Activated B cell treated with CpG ODN at 0.5 μM for 24 hours (primary cell): ENCODE measurements around the gene SLC9A9. TPM values are rescaled to one million over a fixed set of nuclear protein-coding genes. Genes with fewer than 3 reads are reported as not detected.

ENCODE experiments used
- ATAC-seq: fragments of 200-7000 bp; cut with Tn5 transposase; one replicate; pipeline ENCODE4 v1.10.0; 2021; ENCODE audit warnings: low read depth, mild to moderate bottlenecking, moderate library complexity
- CTCF ChIA-PET: fragments of 350-600 bp; sonication (Branson Sonifier 250); formaldehyde crosslinking; loops from one replicate; lab custom pipeline; 2021; ENCODE audit warnings: antibody characterized with exemption; lab: Charles Lee
- POLR2A ChIA-PET: fragments of 350-600 bp; sonication (Branson Sonifier 250); formaldehyde crosslinking; loops from one replicate; lab custom pipeline; 2021; ENCODE audit warnings: antibody characterized with exemption; lab: Charles Lee
- DNase-seq: peaks from one replicate; pipeline ENCODE4 v3.0.0; 2022
- H3K27ac Mint-ChIP-seq: one replicate; pipeline ENCODE4 v1.8.0; 2020; ENCODE audit warnings: mixed read lengths
- H3K27me3 Mint-ChIP-seq: one replicate; pipeline ENCODE4 v1.8.0; 2021; ENCODE audit warnings: mixed read lengths
- H3K36me3 Mint-ChIP-seq: one replicate; pipeline ENCODE4 v1.8.0; 2021; ENCODE audit warnings: low read depth, mixed read lengths
- H3K4me1 Mint-ChIP-seq: one replicate; pipeline ENCODE4 v1.8.0; 2021; ENCODE audit warnings: mixed read lengths
- H3K4me3 Mint-ChIP-seq: one replicate; pipeline ENCODE4 v1.8.0; 2020; ENCODE audit warnings: mild to moderate bottlenecking, mixed read lengths
- H3K9me3 Mint-ChIP-seq: one replicate; pipeline ENCODE4 v1.8.0; 2020; ENCODE audit warnings: mixed read lengths
- intact Hi-C: fragments of 100-400 bp; cut with micrococcal nuclease; formaldehyde crosslinking; loops from one replicate; pipeline ENCODE4 v1.15.1; 2024
- total RNA-seq: library from RNA; stranded (reverse); gene quantifications from 2 replicates; pipeline ENCODE4 v1.2.3, GENCODE V29; 2022
- TF ChIP-seq, protein P1 (sequence below): fragments of 200-600 bp; IDR thresholded peaks from one replicate; pipeline ENCODE4 v1.8.0; 2022; ENCODE audit warnings: antibody characterized with exemption, mild to moderate bottlenecking

SLC9A9 gene
- total RNA-seq, 1 donor from 2014 or later: 9.4 TPM

DNA sequence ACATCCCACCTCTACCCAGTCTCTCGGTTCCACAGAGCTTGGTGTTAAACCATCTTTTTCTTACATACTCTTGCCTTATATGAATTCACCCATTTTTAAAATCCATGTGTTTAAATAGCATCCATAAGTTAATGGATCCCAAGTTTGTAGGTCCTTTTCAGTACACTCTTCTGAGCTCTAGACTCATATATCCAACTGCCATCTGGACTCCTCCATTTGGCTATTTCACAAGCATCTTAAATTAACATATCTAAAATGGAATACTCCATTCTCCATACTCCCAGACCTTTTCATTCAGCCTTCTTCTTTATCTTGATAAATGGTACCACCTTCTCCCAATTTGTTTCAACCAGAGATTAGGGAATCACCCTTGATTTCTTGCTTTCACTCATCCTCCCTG lies 615.3 kb downstream of the SLC9A9 start:
- Mint-ChIP-seq H3K4me3 (no peak overlapping the region), H3K9me3 (no peaks in the 10 kb centered on the region), H3K36me3 (no peaks in the 10 kb centered on the region), H3K27ac (no peak overlapping the region), H3K27me3 (no peaks in the 10 kb centered on the region), H3K4me1 (peaks cover 16% of the 10 kb centered on the region)
- intact Hi-C loops: no loop called here
- TF ChIP-seq, protein P1, sequence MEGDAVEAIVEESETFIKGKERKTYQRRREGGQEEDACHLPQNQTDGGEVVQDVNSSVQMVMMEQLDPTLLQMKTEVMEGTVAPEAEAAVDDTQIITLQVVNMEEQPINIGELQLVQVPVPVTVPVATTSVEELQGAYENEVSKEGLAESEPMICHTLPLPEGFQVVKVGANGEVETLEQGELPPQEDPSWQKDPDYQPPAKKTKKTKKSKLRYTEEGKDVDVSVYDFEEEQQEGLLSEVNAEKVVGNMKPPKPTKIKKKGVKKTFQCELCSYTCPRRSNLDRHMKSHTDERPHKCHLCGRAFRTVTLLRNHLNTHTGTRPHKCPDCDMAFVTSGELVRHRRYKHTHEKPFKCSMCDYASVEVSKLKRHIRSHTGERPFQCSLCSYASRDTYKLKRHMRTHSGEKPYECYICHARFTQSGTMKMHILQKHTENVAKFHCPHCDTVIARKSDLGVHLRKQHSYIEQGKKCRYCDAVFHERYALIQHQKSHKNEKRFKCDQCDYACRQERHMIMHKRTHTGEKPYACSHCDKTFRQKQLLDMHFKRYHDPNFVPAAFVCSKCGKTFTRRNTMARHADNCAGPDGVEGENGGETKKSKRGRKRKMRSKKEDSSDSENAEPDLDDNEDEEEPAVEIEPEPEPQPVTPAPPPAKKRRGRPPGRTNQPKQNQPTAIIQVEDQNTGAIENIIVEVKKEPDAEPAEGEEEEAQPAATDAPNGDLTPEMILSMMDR: no peak
- ATAC-seq (no peak), DNase-seq (no peak)
- POLR2A ChIA-PET: no interaction called here
- CTCF ChIA-PET: no interaction called here

DNA sequence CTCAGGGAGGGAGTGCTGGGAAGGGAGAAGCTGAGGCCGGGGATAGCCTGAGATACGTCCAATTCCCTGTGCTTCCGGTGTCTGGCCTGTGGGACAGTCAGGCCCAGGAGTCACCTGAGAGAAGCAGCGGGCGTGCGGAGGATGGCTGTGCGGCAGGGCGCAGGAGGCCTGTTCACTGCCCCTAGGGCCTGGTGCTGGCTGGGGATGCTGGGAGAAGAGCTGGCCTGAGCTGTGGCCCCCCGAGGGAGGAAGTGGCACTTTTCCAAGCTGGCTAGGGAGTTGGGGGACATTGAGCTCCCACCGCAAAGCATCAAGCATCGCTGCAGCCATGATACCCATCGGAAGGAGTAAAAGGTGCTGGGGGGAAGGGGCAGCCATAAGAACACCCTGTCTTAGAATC lies 619.9 kb downstream of the SLC9A9 start:
- no peaks in the 10 kb centered on the region for H3K36me3 Mint-ChIP-seq
- H3K4me3 Mint-ChIP-seq: no peak overlapping the region
- intact Hi-C loops: no loop called here
- POLR2A ChIA-PET: no interaction called here
- CTCF ChIA-PET: no interaction called here
- no peaks in the 10 kb centered on the region for H3K27me3 Mint-ChIP-seq
- H3K27ac Mint-ChIP-seq: no peak overlapping the region
- DNase-seq (no peak), ATAC-seq (no peak)
- no peaks in the 10 kb centered on the region for H3K4me1 Mint-ChIP-seq
- H3K9me3 Mint-ChIP-seq: no peaks in the 10 kb centered on the region
- TF ChIP-seq, protein P1: no peak

DNA sequence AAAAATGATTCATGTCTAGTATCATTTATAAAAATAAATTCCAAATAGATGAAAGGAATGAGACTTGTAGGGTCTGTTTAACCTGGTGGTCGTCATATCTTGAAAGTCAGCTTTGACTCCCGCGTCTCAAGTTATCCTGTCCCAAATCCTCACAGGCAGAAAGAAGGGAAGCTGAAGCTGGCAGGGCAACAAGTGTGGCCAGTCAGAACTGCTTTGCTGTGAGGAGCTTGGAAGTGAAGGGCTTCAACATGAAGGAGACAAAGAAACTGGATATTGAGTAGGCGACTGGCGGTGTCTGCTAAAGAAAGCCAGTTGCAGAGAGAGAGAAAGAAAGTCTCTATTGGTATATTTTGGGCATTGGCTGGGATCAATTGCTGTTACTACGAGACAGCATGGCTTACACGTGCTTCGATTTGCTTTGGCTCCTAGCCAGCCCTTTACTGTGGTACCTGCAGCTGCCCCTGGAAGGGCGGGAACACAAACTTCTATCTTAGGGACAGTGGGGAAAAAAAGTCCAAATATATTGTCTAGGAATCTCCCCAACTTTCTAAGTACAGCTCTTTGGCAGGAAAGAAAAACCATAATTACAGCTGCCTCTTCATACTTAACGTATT lies 621.5 kb downstream of the SLC9A9 start:
- intact Hi-C loops: no loop called here
- no peak overlapping the region for H3K4me3 Mint-ChIP-seq
- no peaks in the 10 kb centered on the region for H3K36me3 Mint-ChIP-seq
- H3K9me3 Mint-ChIP-seq: no peaks in the 10 kb centered on the region
- no peaks in the 10 kb centered on the region for H3K4me1 Mint-ChIP-seq
- TF ChIP-seq, protein P1: no peak
- H3K27me3 Mint-ChIP-seq: no peaks in the 10 kb centered on the region
- no peak for ATAC-seq
- CTCF ChIA-PET: interaction anchor here (1.0 kb wide), 1 partner anchor 12 kb away, joined by 3 read pairs; no protein-coding TSS in a partner anchor
- no peak for DNase-seq
- H3K27ac Mint-ChIP-seq: no peak overlapping the region
- POLR2A ChIA-PET: no interaction called here

DNA sequence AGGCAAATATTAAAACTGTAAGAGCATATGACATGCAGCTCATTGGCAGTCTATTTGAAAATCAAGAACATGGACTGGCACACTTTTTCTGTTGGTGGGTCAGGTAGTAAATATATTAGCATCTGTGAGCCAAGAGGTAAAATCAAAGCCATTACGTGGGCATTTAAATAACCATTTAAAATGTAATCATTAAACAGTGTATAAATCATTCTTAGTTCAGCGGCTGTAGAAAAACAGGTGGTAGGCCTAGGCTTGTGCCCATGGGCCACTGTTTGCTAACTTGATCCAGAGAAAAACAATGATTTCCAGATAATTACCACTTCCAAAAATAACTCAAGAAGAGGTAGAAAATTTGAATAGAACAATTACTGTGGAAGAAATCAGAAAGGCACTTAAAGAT lies 623.6 kb downstream of the SLC9A9 start:
- POLR2A ChIA-PET: no interaction called here
- ATAC-seq: no peak
- DNase-seq: no peak
- TF ChIP-seq, protein P1: no peak
- Mint-ChIP-seq H3K9me3 (no peaks in the 10 kb centered on the region), H3K4me3 (no peak overlapping the region), H3K4me1 (peaks cover 9% of the 10 kb centered on the region), H3K27me3 (no peaks in the 10 kb centered on the region), H3K27ac (no peak overlapping the region), H3K36me3 (no peaks in the 10 kb centered on the region)
- intact Hi-C loops: no loop called here
- CTCF ChIA-PET: no interaction called here

DNA sequence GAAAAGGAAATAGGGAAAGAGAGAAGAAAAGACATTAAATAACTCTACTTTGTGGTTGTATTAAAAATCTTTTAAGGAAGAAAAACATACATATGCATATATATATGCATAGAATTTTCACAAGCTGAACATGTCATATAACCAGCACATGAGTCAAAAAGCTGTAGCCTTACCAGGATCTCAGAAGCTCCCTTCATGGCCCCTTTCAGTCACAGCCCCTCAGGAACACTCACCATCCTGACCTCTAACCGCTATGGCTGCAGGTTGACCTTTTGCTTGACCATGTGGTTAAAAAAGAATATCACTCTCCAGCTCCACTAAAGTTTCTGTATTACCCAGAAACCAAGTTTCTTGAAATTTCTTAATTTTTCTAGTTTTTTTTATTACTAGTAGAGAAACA lies 625.3 kb downstream of the SLC9A9 start:
- Mint-ChIP-seq H3K4me1 (peaks cover 19% of the 10 kb centered on the region), H3K36me3 (no peaks in the 10 kb centered on the region), H3K27me3 (no peaks in the 10 kb centered on the region), H3K27ac (no peak overlapping the region), H3K9me3 (no peaks in the 10 kb centered on the region), H3K4me3 (no peak overlapping the region)
- TF ChIP-seq, protein P1: no peak
- intact Hi-C loops: no loop called here
- ChIA-PET CTCF (no interaction called here), POLR2A (no interaction called here)
- ATAC-seq (no peak), DNase-seq (no peak)
